AG09309 (cell line): ENCODE data around the gene CHD8.
A peak's percentile ranks its signal among the peaks of the same experiment; 100 is the strongest.
"Not testable (repeated sequence)": the region's sequence is repeated elsewhere in the genome, so short reads cannot be mapped to it uniquely, and the experiment has no call there.

Experiments
- DNase-seq: peaks from one replicate; pipeline ENCODE4 v3.0.0-alpha.2; 2010; ENCODE audit warnings: low read depth
- H3K4me3 ChIP-seq: 2 replicates; pipeline ENCODE4 v1.5.1; 2011; ENCODE audit warnings: mild to moderate bottlenecking, low read depth, low read length, moderate library complexity; ENCODE audit not compliant: control insufficient read depth
- CTCF ChIP-seq: IDR thresholded peaks from 2 replicates; pipeline ENCODE4 v1.5.1; 2011; ENCODE audit warnings: mild to moderate bottlenecking, low read depth, low read length, inconsistent platforms; ENCODE audit not compliant: insufficient read depth, control insufficient read depth; ENCODE audit errors: missing control alignments

Gene CHD8

GRCh38 chr14:21455592-21455911 is 371 bp downstream of the CHD8 start:
- no peak for TF ChIP-seq CTCF
- DNase-seq: no peak
- H3K4me3 ChIP-seq: peak overlapping the region; percentile 87

- H3K4me3 ChIP-seq: peak overlapping the region; percentile 87
- no peak for TF ChIP-seq CTCF
- no peak for DNase-seq
These were observed 929 bp downstream of the CHD8 start for GRCh38 chr14:21454843-21455544.

- no peak overlapping the region for H3K4me3 ChIP-seq
- no peak for DNase-seq
- TF ChIP-seq CTCF: no peak
These were observed 6.1 kb downstream of the CHD8 start for GRCh38 chr14:21449899-21450216.

GRCh38 chr14:21442657-21443056 is 13.3 kb downstream of the CHD8 start:
- DNase-seq, H3K4me3 ChIP-seq: not testable (repeated sequence)

GRCh38 chr14:21440859-21441258 is 15.1 kb downstream of the CHD8 start:
- H3K4me3 ChIP-seq: no peak overlapping the region
- DNase-seq: no peak
- TF ChIP-seq CTCF: no peak

GRCh38 chr14:21437063-21437901 is 18.6 kb downstream of the CHD8 start:
- DNase-seq: peak; percentile 98
- peak overlapping the region; percentile 98 for H3K4me3 ChIP-seq
- no peak for TF ChIP-seq CTCF

- DNase-seq: no peak
- peak overlapping the region; percentile 98 for H3K4me3 ChIP-seq
- no peak for TF ChIP-seq CTCF
These were observed 19.3 kb downstream of the CHD8 start for GRCh38 chr14:21436567-21437062.
